HL-60 (cell line): ENCODE measurements around the gene EEF1A2.

Source experiments
- POLR2AphosphoS5 ChIP-seq: IDR thresholded peaks from 2 replicates; pipeline ENCODE4 v1.6.1; 2012; ENCODE audit warnings: low read depth
- SPI1 ChIP-seq: IDR thresholded peaks from 2 replicates; pipeline ENCODE4 v1.6.1; 2012; ENCODE audit warnings: low read depth, mild to moderate bottlenecking, borderline replicate concordance
- TF ChIP-seq, protein P1 (sequence below): IDR thresholded peaks from one replicate; pipeline ENCODE4 v1.5.1; 2011; ENCODE audit warnings: low read length, control low read depth, inconsistent platforms; ENCODE audit not compliant: insufficient read depth
- TF ChIP-seq, protein P2 (sequence below): IDR thresholded peaks from 2 replicates; pipeline ENCODE4 v1.6.1; 2012; ENCODE audit warnings: low read depth; ENCODE audit not compliant: insufficient replicate concordance

DNA sequence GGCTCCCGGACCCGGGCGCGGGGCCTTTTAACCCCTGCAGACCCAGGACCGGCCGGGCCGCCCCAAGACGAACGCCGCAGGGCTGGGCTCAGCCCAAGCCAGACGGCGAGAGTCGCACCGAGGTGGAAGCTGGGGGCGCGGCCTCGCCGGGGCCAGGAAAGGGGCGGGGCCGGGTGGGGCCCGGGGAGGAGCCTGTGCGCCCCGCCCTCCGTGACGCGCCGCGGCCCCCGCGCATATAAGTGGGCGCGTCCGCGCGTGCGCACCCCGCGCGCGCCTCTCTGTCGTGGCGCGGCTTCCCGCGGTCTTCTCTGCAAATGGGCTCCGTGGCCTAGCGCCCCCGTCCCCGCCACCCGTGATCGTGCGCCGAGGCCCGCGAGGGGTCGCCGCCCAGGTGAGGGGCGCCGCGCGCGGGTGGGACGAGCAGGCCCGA lies 21.6 kb upstream of the EEF1A2 start, which contains the start of gene PPDPF:
- TF ChIP-seq, protein P1, sequence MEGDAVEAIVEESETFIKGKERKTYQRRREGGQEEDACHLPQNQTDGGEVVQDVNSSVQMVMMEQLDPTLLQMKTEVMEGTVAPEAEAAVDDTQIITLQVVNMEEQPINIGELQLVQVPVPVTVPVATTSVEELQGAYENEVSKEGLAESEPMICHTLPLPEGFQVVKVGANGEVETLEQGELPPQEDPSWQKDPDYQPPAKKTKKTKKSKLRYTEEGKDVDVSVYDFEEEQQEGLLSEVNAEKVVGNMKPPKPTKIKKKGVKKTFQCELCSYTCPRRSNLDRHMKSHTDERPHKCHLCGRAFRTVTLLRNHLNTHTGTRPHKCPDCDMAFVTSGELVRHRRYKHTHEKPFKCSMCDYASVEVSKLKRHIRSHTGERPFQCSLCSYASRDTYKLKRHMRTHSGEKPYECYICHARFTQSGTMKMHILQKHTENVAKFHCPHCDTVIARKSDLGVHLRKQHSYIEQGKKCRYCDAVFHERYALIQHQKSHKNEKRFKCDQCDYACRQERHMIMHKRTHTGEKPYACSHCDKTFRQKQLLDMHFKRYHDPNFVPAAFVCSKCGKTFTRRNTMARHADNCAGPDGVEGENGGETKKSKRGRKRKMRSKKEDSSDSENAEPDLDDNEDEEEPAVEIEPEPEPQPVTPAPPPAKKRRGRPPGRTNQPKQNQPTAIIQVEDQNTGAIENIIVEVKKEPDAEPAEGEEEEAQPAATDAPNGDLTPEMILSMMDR: no peak
- TF ChIP-seq, protein P2, sequence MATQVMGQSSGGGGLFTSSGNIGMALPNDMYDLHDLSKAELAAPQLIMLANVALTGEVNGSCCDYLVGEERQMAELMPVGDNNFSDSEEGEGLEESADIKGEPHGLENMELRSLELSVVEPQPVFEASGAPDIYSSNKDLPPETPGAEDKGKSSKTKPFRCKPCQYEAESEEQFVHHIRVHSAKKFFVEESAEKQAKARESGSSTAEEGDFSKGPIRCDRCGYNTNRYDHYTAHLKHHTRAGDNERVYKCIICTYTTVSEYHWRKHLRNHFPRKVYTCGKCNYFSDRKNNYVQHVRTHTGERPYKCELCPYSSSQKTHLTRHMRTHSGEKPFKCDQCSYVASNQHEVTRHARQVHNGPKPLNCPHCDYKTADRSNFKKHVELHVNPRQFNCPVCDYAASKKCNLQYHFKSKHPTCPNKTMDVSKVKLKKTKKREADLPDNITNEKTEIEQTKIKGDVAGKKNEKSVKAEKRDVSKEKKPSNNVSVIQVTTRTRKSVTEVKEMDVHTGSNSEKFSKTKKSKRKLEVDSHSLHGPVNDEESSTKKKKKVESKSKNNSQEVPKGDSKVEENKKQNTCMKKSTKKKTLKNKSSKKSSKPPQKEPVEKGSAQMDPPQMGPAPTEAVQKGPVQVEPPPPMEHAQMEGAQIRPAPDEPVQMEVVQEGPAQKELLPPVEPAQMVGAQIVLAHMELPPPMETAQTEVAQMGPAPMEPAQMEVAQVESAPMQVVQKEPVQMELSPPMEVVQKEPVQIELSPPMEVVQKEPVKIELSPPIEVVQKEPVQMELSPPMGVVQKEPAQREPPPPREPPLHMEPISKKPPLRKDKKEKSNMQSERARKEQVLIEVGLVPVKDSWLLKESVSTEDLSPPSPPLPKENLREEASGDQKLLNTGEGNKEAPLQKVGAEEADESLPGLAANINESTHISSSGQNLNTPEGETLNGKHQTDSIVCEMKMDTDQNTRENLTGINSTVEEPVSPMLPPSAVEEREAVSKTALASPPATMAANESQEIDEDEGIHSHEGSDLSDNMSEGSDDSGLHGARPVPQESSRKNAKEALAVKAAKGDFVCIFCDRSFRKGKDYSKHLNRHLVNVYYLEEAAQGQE: no peak
- TF ChIP-seq POLR2AphosphoS5 (peak; percentile 77), SPI1 (no peak)
